ENCODE data around the gene MACO1. TPM values are rescaled to one million over a fixed set of nuclear protein-coding genes. Genes with fewer than 3 reads are reported as not detected.

MACO1 gene
- total RNA-seq, 1 donor from 2014 or later = 85.4 TPM

Other genes with a start within 250 kb of the MACO1 start
- gene SYF2, start 198.4 kb upstream of the MACO1 start, total RNA-seq (ENCODE audit: unreplicated experiment) = 32.6 TPM
- 83.4 TPM for gene RSRP1, start 183.4 kb upstream of the MACO1 start, total RNA-seq (ENCODE audit: unreplicated experiment)
- gene RHD, start 158.4 kb upstream of the MACO1 start, total RNA-seq (ENCODE audit: unreplicated experiment) = not detected
- gene TMEM50A, start 92.6 kb upstream of the MACO1 start, total RNA-seq (ENCODE audit: unreplicated experiment) = 83.5 TPM
- 1.2 TPM for gene RHCE, start 10.1 kb upstream of the MACO1 start, total RNA-seq (ENCODE audit: unreplicated experiment)
- gene LDLRAP1, start 112.7 kb downstream of the MACO1 start, total RNA-seq (ENCODE audit: unreplicated experiment) = 2.4 TPM
- gene MAN1C1, start 185.9 kb downstream of the MACO1 start, total RNA-seq (ENCODE audit: unreplicated experiment) = 5.4 TPM